HG02870 (cell line): ENCODE measurements around the gene ASIC4.

Source experiments
- ATAC-seq: cut with Tn5 transposase; IDR thresholded peaks from one replicate; pipeline ENCODE4 v1.9.1; 2021; ENCODE audit warnings: mild to moderate bottlenecking, moderate library complexity; ENCODE audit not compliant: unreplicated experiment

The ASIC4 gene, protein sequence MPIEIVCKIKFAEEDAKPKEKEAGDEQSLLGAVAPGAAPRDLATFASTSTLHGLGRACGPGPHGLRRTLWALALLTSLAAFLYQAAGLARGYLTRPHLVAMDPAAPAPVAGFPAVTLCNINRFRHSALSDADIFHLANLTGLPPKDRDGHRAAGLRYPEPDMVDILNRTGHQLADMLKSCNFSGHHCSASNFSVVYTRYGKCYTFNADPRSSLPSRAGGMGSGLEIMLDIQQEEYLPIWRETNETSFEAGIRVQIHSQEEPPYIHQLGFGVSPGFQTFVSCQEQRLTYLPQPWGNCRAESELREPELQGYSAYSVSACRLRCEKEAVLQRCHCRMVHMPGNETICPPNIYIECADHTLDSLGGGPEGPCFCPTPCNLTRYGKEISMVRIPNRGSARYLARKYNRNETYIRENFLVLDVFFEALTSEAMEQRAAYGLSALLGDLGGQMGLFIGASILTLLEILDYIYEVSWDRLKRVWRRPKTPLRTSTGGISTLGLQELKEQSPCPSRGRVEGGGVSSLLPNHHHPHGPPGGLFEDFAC

DNA sequence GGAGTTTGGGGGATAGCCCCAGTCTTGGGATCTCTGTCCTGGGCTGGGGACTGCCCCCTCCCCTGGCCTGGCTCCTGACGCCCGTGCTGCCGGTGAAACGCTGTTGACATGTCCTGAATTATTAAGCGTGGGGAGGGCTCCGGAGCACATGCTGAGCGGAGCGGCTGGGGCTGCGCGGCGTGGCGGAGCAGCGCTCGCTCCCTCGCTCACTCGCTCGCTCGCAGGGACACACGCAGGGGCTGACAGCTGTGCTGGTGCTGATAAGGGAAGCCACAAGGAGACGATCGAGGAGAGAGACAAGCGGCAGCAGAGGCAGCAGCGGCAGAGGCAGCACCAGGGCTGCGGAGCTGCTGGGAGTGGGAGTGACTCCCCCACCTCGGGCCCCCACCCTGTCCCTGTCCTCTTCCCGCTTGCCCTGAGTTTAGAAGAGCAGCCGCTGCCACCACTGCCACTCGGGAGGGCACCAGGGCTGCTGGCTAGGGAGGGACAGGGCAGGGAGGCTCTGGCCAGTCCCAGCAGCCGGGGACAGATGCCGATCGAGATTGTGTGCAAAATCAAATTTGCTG, at the start of gene ASIC4:
Gene ASIC4 (plus strand): TSS at position 287 of the 566 bp plus-strand sequence. CDS start 243 bp downstream, at position 530.
- ATAC-seq: no peak

DNA sequence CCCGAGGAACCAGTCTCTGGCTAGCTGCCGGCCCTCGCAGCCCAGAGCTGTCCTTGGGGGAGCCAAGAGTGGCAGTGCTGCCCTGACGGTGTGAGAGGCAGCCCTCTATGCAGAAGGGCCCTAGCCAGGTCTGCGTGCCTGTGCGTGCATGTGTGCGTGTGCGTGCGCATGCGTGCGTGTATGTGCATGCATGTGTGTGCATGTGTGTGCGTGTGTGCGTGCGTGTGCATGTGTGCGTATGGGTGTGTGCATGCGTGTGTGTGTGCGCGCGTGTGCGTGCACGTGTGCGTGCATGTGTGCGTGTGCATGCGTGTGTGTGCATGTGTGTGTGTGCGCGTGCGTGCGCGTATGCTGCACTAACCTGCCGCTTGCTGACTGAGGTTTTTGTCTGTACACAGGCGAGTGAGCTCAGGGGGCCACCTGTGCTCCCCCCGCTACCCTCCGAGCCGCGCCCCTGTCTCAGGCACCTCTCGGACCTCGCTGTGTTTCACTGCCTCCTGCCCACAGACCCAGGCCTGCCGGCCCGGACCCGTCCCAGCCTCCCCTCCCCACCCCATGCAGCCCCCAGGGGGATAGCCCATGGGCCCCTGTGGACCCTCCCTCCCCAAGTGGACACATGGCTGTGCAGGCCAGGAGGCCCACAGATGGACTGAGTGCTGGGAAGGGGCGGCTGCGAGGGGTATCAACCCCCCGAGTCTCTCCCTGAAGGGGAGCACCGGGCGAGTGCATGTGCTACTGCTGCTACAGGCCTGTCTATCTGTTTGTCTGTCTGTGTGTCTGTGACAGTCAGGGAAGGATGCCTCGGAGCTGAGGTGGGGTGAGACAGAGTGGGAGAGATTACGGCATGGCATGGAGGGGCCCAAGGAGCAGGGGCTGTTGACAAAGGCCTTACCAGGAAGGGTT, 48.4 kb upstream of the ASIC4 start:
- ATAC-seq: no peak

DNA sequence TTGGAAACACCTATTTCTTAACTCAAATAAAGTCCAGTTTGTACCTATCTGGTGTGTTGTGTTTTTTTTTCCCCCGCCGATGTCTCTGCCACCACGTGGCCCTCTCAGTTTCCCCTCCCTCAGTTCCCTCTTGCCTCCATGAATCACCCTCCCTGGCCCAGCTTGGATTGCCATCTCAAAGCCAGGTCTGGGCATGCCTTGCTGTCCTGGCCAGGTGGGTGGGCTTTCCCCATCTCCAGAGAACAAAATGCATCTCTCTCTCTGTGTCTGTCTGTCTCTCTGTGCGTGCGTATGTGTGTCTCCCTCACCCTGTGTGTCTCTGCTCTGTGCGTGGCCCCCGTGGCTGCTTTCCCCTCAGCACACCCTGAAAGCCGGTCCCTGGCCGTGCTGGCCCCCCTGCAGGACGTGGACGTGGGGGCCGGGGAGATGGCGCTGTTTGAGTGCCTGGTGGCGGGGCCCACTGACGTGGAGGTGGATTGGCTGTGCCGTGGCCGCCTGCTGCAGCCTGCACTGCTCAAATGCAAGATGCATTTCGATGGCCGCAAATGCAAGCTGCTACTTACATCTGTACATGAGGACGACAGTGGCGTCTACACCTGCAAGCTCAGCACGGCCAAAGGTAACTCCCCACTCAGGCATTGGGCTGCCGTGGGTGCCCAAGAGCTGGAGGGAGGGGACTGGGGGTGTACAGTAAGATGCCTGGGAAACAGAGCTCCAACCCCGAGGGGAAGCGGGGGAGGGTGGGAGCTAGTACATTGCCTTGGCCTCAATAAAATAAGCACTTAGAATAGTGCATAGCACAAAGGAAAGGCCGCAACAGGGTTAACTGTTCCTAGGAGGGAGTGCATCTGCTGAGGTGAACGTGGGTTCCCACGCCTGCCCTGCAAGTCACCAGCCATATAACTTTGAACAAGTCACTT, 47.2 kb upstream of the ASIC4 start:
- ATAC-seq: no peak

DNA sequence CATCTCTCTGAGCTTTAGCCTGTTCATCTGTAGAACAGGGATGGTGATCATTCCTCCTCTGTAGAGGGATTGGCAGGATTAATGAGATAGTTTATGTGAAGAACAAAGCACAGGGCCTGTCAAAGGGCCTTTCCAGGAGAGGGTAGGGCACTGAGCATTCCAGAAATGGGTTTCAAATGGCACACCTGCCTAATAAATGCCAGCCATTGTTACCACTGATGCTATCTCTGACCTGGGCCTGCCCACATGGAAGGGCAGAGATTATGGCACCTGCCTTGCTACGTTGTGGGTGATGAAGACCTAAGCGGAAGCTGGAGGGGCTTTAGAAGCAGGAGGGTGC, 46.6 kb upstream of the ASIC4 start:
- no peak for ATAC-seq

DNA sequence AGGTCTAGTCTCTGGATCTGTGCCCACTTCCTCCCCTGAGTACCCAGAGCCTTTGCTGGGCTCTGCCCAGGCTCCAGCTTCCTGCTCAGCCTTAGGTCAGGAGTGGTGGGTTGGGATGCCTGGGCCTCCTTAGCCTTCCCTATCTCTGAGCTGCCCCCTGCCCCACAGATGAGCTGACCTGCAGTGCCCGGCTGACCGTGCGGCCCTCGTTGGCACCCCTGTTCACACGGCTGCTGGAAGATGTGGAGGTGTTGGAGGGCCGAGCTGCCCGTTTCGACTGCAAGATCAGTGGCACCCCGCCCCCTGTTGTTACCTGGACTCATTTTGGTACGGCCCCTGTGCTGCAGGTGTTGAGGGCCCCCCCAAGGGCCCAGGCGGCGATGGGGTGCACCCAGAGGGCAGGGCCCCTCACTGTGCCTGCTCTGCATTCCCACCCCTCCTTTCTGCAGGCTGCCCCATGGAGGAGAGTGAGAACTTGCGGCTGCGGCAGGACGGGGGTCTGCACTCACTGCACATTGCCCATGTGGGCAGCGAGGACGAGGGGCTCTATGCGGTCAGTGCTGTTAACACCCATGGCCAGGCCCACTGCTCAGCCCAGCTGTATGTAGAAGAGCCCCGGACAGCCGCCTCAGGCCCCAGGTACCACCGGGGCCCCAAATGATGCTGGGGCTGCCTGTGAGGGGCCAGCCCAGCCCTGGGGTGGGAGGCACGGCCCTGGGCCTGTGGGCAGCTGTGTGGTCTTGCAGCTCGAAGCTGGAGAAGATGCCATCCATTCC, 45.7 kb upstream of the ASIC4 start:
- ATAC-seq: no peak

DNA sequence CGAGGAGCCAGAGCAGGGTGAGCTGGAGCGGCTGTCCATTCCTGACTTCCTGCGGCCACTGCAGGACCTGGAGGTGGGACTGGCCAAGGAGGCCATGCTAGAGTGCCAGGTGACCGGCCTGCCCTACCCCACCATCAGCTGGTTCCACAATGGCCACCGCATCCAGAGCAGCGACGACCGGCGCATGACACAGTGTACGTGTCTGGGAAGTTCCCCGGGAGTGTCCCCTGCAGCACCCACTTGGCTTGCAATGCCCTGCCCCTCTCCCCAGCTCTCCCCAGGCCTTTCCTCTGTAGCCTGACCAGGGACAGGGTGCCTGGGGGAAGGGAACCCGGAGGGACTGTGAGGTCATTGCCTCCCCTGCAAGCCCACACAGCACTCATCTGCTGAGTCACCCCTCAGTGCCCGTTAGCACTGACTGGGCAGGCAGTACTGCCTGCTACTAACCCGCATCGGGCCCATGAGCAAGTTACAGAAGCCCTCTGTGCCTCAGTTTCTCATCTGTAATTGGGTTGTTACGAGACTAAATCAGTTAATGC, 45.0 kb upstream of the ASIC4 start:
- no peak for ATAC-seq

DNA sequence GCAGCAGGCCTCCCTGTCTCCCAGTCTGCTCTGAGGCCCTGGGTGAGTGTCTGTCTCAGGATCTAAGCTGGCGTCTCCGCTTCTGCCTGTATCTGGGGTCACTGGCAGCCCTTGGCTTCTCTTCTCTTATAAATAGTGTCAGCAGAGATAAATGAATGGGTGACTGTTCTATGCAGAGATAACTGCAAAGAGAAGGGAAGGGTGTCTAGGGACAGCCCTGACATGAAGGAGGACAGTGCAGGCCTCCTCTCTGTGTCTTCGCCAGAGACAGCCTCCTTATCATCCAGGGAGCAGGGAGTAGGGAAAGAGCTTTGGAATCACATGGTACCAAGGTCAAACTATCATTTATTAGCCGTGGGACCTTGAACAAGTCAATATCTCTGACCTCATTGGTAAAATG, 43.9 kb upstream of the ASIC4 start:
- ATAC-seq: no peak

DNA sequence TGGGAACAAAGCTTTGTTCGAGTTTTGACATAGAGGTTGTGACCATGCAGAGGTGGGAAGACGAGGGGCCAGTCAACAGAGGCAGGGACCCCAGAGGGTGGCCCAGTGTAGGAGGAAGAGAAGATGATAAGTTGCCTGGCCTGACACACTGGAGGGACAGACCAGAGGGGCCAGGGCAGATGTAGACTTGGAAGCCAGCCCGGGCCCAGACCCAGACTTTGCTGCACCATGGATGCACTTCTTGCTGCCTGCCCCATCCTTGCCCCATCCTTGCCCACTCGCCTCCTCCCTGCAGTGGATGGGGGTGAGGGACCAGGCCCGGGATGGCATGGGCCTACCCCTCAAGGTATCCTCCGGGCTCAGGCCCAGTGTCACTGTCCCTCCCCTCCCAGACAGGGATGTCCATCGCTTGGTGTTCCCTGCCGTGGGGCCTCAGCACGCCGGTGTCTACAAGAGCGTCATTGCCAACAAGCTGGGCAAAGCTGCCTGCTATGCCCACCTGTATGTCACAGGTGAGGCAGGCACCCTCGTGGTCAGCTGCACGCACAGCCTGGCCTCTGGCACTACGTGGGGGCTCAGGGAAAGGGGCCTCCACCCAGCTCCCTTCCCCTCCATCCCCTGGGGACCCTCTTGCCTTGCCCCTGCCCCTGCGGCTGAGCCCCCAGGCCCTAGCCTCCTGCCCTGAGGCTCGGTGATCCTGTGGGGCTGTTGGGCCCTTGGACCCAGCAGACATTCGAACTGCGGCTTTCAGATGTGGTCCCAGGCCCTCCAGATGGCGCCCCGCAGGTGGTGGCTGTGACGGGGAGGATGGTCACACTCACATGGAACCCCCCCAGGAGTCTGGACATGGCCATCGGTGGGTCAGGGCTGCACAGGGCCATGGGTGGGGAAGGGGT, 42.6 kb upstream of the ASIC4 start:
- ATAC-seq: no peak

DNA sequence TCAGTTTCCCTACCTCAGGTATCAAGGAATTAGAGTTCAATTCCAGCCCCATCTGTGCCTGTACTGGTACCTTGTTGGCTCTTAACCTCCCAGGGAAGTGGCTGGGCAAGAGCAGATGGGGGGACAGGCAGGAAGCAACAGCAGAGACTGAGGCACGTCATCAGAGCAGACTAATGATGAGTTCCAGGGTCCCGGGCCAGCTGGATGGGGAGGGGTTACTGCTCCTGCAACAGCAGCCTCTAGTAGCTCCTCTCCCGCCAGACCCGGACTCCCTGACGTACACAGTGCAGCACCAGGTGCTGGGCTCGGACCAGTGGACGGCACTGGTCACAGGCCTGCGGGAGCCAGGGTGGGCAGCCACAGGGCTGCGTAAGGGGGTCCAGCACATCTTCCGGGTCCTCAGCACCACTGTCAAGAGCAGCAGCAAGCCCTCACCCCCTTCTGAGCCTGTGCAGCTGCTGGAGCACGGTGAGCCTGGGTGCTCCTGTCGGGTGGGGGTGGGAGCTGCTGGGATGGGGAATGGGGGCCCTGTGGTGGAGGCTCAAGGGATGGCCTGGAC, 41.6 kb upstream of the ASIC4 start:
- ATAC-seq: no peak

DNA sequence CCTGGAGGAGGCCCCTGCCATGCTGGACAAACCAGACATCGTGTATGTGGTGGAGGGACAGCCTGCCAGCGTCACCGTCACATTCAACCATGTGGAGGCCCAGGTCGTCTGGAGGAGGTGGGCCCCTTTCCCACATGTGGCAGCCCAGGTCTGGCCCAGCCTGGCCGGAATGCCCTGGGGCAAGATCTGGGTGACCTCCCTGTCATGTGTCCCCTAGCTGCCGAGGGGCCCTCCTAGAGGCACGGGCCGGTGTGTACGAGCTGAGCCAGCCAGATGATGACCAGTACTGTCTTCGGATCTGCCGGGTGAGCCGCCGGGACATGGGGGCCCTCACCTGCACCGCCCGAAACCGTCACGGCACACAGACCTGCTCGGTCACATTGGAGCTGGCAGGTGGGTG, 40.8 kb upstream of the ASIC4 start:
- ATAC-seq: no peak

DNA sequence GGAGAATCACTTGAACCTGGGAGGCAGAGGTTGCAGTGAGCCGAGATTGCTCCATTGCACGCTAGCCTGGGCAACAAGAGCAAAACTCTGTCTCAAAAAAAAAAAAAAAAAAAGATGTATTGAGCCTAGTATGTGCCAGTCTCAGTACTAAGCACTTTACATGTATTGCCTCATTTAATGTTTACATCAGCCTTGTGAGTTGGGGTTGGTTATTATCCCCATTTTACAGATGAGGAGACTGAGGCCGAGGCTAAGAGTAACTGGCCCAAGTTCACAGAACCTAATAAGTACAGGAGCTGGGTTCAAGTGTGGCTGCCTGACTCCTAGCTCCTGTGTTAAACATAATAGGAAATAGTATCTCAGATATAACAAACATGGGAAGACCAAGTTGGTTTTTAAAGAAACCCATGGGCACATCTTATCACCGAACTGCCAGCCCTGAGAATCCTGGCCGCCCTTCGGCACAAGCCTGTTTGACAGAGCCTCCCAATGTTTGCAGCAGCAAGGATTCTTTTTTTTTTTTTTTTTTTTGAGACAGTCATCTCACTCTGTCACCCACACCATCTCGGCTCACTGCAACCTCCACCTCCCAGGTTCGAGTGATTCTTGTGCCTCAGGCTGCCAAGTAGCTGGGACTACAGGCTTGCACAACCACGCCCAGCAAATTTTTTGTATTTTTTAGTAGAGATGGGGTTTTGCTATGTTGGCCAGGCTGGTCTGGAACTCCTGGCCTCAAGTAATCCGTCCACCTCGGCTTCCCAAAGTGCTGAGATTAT, 39.8 kb upstream of the ASIC4 start:
- ATAC-seq: no peak

DNA sequence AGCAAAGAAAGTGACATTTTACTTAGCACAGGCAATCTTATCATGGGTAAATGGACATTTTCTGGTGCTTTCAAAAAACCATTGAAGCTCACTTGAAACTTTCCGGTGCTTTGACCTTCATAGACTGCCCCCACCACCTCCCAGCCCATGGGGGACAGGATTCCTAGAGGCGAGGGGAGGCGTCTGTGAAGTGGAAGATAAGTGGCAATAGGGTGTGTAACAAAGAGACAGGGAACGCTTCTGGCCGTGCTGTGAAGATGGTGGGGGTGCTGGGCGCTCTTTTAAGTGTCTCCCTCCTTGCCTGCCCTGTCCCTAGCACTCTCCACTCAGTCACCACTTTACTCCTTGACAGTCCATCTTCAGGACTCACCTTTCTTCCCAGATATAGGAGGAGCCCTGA, 39.0 kb upstream of the ASIC4 start:
- no peak for ATAC-seq

DNA sequence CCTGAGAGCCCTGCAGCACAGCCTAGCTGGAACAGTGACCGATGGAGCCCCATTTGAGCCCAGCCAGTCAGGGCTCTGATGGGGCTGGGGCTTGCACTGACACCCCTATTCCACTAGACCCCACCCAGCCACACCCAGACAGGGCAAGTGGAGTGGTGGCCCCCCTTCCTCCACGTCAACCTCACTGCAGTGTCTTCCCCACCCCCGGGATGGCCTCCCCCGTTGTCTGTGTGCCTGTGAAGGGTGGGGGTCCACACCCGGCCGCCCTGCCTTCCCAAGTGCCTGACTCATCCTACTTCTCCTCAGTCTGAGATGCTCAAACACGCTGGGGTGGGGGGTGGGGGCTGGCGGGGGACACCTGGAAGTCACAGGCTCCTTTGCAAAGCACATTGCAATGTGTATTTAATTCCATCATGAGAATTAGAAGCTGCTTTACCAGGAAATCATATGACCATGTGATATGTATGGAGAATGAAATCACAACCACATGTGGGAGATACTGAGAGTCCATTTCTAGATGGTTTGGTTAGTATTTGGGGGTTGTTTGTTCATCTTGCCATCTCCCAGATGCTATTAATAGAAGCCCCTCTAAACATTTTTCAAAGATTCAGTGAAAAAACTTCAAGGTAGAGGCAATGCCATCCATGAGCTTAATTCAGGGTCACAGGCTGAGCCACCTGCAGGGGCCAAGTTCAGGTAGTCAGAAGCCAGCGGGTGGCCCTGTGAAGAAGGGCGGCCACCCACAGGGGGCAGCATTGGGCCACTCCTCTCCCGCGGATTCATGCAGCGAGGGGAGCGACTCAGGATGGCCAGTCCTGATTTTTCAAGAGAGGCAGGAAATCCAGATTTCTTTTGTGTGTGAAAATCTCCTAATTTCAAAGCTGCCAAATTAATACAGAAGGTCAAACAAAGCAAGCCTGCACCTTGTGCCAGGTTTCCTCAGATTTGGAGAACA, 38.3 kb upstream of the ASIC4 start:
- no peak for ATAC-seq

DNA sequence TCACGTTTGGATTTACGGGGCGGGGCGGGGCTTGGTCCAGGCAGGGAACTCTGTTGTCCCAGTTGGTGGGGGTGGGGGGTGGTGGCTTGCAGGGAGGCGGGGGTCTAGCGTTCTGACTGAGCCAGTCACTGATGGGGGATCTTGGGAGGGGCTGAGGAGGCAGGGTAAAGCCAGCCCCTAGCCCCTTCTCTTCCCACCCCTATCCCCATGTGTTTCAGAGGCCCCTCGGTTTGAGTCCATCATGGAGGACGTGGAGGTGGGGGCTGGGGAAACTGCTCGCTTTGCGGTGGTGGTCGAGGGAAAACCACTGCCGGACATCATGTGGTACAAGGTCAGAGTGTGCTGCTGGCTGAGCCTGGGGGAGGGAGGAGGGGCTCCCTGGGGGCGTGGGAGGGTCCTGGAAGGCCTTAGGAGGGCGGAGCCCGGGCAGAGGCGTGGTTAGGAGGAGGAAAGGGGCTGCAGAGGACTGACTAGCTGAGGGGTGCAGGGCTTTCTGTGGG, 37.6 kb upstream of the ASIC4 start:
- ATAC-seq: no peak

DNA sequence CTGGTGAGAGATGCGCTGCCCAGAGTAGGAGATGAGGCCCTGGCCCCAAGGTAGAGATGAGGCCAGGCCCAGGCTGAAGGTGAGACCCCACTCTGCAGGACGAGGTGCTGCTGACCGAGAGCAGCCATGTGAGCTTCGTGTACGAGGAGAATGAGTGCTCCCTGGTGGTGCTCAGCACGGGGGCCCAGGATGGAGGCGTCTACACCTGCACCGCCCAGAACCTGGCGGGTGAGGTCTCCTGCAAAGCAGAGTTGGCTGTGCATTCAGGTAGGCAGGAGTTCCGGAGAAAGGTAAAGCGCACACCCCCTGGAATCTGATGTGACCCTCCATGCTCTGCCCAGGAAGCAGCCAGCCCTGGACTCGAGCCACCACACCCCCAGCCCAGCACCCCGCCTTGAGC, 37.1 kb upstream of the ASIC4 start:
- no peak for ATAC-seq

DNA sequence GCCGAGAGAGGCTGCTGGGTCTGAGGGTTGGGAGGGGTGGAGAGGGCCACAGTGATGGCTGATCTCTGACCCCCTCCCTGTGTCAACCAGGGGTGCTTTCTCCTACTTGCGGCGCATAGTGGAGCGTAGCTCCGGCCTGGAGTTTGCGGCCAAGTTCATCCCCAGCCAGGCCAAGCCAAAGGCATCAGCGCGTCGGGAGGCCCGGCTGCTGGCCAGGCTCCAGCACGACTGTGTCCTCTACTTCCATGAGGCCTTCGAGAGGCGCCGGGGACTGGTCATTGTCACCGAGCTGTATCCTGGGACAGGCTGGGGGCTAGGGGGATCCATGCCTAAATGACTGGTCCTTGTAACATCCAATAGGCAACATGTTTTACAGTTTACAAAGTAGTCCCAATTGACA, 36.5 kb upstream of the ASIC4 start:
- no peak for ATAC-seq
